GM21367 (cell line): ENCODE data around the gene CEMP1.
A peak's percentile ranks its signal among the peaks of the same experiment; 100 is the strongest.
"Not testable (repeated sequence)": the region's sequence is repeated elsewhere in the genome, so short reads cannot be mapped to it uniquely, and the experiment has no call there.

Experiments
- ATAC-seq: cut with Tn5 transposase; IDR thresholded peaks from one replicate; pipeline ENCODE4 v1.9.1; 2021; ENCODE audit not compliant: unreplicated experiment

Gene CEMP1

DNA sequence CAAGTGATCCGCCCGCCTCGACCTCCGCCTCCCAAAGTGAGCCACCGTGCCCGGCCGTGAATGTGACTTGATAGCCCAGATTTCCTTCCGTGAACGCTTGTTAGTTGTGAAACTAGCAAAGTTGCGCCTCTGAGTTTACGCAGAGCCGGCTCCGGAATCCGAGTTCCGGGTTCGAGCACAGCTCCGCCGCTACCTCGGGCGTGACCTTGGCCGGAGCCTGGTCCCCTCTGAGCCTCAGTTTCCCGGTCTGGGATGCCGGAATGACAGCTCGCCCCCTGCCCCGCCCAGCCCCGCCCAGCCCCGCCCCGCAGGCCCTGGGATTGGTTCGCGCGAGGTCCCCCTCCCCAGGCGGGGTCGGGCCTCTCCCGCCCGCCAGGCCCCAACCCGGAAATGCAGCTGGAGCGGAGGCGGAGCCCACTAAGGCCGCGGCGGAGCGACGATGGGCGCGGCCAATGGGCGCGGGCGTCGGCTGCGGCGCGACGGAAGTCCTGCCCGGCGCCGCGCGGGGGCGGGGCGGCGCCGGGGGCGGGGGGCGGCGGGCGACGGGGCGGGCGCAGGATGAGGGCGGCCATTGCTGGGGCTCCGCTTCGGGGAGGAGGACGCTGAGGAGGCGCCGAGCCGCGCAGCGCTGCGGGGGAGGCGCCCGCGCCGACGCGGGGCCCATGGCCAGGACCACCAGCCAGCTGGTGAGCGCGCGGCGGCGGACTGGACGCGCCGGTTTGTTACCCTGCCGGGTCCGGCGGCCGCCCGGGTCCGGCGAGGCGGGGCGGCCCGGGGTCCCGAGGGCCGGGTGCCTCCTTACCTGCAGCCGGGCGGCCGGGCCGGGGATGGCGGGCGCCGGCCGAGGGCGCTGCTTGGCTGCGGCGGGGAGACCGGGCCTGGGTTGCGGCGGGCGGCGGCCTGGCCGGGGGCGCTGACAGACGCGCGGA lies 6.5 kb upstream of the CEMP1 start, which contains the start of gene PDPK1:
TSS of gene PDPK1 (plus strand) at position 571 of the 929 bp plus-strand sequence. CDS start at position 663, 92 bp downstream.
- peak; percentile 81 for ATAC-seq

DNA sequence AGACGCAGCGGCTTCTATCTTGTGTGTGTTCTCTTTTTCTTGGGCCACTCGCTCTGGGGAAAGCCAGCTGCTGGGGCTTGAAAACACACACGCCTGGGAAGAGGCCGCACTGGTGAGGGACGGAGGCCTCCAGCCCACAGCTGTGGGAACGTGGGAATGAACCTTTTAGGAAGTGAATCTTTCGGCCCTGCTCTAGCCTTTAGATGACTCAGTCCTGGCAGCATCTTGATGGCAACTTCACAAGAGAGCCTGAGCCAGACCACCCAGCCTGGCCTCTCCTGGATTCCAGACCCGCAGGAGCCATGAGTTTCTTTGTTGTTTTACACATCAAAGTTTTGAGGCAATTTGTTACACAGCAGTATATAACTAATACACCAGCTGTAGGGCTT lies 4.4 kb upstream of the CEMP1 start:
- no peak for ATAC-seq

- ATAC-seq = not testable (repeated sequence)
Observed at GRCh38 chr16:2534335-2534734, 3.1 kb upstream of the CEMP1 start.

GRCh38 chr16:2533912-2534311 lies 2.7 kb upstream of the CEMP1 start:
- no peak for ATAC-seq

- not testable (repeated sequence) for ATAC-seq
Observed at GRCh38 chr16:2533142-2533755, 2.0 kb upstream of the CEMP1 start.

DNA sequence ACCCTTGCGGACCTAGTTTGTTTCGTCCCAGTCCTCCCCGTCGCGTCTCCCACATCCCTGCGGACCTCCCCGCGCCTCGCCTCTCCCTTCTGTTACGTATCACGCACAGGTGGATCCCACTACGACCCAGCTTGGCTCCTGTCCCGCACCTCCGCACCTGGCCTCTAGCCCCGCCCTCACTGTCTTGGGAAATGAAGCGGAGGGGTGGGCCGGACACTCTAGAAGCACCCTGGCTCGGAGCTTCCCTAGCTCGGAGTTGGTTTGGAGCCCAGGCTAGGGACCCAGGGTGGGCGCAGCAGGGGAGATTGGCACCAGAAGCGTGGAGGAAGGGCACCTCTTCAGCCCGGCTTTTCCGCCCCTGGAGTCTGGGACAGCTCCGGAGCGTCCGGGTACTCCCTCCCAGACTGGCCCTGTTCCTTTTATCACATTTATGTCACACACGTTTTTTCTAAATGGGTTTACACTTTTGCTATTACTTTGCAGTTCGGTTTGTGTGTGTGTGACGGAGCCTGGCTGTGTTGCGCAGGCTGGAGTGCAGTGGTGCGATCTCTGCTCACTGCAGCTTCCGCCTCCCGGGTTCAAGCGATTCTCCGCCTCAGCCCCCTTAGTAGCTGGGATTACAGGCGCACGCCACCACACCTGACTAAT lies 1.4 kb upstream of the CEMP1 start:
- ATAC-seq = no peak

- peak; percentile 78 for ATAC-seq
Observed at GRCh38 chr16:2531696-2532493, 687 bp upstream of the CEMP1 start.

DNA sequence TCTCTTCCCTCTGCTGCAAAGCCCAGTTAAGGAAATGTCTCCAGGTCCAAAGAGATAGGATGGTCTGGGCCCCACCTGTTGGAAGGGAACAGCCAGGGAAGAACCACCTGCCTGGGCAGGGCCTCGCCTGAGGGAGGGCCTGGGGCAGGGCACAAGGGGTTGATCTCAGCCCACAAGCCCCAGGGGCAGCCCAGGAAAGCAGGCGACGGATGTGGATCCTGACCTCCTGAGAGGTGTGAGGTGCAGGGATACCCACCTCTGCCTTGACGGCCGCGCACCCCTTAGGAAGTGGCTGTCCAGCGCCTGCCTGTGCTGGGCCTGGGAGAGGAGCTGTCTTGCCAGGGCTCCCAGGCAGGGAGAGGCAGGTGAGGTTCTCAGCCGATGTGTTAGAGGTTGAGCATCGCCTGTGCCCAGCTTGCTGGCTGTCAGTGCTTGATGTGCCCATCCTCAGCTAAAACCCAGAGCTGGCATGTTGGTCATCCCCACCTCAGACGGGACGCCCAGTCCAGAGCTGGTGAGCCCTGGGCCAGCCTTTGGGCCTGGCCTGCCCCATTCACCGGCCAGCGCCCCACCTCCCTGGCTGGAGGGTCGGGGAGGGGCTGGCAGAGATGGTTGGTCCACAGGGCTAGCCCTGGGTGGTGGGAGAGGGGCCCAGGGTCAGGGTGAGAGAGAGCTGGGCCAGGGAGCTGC lies 434 bp downstream of the CEMP1 start:
- no peak for ATAC-seq

GRCh38 chr16:2529961-2530628 lies 1.1 kb downstream of the CEMP1 start:
- ATAC-seq = no peak

DNA sequence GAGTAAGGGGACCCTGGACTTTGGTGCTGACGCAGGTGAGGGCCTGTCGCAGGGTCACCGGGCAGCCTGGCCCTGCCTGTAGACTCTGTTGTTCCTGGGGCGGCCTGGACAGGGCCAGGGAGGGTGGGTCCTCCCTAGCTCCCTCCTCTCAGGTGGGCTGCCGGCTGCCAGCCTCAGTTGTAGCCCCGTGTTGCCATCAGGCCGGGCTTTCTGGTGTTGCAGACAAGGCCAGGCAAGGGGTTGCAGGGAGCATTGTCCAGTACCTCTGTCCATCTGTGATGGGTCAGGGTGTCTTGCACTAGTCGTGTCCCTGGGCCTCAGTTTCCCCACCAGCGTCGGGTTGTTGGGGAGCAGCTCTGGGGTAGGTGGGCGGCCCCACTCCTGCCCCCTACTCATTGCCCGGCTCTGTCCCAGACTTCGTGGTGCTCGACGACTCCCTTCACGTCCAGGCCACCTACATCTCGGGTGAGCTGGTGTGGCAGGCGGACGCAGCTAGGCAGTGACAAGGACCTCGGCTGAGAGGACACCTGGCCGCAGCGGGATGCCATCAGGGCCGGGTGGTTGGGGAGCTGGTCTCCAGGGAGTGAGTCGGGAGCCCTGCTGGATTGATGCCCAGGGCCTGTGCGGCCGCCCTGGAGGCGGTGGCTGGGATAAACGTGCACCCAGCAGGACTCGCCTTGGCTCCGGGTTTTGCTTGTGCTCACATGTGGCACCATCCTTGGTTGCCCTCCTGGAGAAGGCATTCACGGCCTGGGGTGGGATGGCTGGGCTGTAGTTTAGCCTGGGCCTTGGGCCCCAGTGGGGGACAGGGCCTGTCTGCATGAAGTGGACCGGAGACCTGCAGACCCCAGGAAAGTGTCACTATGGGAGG lies 1.9 kb downstream of the CEMP1 start:
- no peak for ATAC-seq

- ATAC-seq = no peak
Observed at GRCh38 chr16:2528161-2529060, 2.8 kb downstream of the CEMP1 start.

GRCh38 chr16:2527784-2528100 lies 3.5 kb downstream of the CEMP1 start:
- ATAC-seq = no peak

DNA sequence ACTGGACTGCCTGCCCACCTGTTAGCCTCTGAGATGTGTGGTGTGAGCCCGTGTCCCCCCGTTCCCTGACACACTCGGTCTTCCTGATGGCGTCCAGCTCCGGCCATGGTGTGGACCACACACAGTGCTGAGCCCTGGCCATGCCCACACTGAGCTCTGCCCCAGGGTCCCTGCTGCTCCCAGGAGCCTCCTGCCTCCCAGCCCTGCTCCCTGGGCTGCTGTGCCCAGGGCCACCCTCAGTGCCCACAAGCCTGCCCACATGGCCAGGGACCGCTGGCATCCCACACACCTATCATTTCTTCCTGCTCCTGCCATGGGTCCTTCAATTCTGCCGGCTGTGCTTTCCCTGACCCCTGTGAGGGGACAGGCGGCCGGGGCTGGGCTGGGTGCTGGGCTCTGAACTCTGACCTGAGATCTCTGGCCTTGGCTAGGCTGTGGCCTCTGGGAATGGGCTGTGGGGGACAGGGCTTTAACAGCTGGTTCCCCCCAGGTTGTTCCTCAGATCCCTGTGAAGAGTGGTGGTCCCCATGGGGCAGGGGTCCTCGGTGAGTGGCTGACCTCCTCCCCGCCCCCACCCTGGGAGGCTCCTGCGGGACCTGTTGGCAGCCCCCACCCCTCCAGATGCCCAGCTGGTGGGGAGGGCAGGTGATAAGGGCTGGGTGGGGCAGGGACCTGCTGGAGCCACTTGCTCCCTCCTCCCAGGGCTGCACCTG lies 4.0 kb downstream of the CEMP1 start:
- ATAC-seq = no peak

GRCh38 chr16:2526135-2526534 lies 5.1 kb downstream of the CEMP1 start:
- ATAC-seq = no peak

GRCh38 chr16:2524339-2524938 lies 6.8 kb downstream of the CEMP1 start:
- no peak for ATAC-seq

- ATAC-seq = no peak
Observed at GRCh38 chr16:2523801-2524231, 7.4 kb downstream of the CEMP1 start.
